Measurements from ENCODE around the gene KRT73. TPM values are rescaled to one million over a fixed set of nuclear protein-coding genes. Genes with fewer than 3 reads are reported as not detected.

Gene KRT73
- total and polyA plus RNA-seq, 3 experiments from 2014 or later, result 0.13 to 0.24 TPM; not detected in 1

- Histone ChIP-seq H3K9me3 (ENCODE audit: low read length) (no peaks in the 10 kb centered on the region), H3K4me3 (ENCODE audit: low read length) (no peak overlapping the region), H3K36me3 (ENCODE audit: insufficient read depth, low read length) (no peaks in the 10 kb centered on the region), H3K27me3 (ENCODE audit: insufficient read depth, low read length, poor library complexity, severe bottlenecking) (no peaks in the 10 kb centered on the region), H3K4me1 (ENCODE audit: insufficient read depth, low read length) (peaks cover 71% of the 10 kb centered on the region), H3K27ac (ENCODE audit: low read depth, low read length) (no peak overlapping the region)
- Mint-ChIP-seq H3K27me3 (peaks cover 4 to 30% of the 10 kb centered on the region in 2 donors), H3K36me3 (peaks cover 0 to 5% (median 0%) of the 10 kb centered on the region in 3 donors), H3K4me1 (peaks cover 28 to 44% (median 43%) of the 10 kb centered on the region in 3 donors), H3K9me3 (no peaks in the 10 kb centered on the region), H3K27ac (peak overlapping the region in 3 of 8 donors; percentile 17 to 74 (median 73)), H3K4me3 (no peak overlapping the region)
- ChIA-PET CTCF (no interaction called here), POLR2A (no interaction called here)
- DNase-seq, result no peak
These were observed 1.5 kb downstream of the KRT73 start for GRCh38 chr12:52616680-52617402.

- Histone ChIP-seq H3K4me1 (ENCODE audit: insufficient read depth, low read length) (peaks cover 75% of the 10 kb centered on the region), H3K27ac (ENCODE audit: low read depth, low read length) (no peak overlapping the region)
- POLR2A ChIA-PET, result no interaction called here
These were observed 2.4 kb downstream of the KRT73 start for GRCh38 chr12:52615912-52616311.

GRCh38 chr12:52615208-52615868 is 3.0 kb downstream of the KRT73 start:
- Mint-ChIP-seq H3K27ac (peak overlapping the region; percentile 2 to 96 (median 64)), H3K36me3 (no peaks in the 10 kb centered on the region), H3K4me1 (peaks cover 39 to 58% (median 56%) of the 10 kb centered on the region in 3 donors), H3K4me3 (peak overlapping the region in 2 of 7 donors; percentile 37 to 43), H3K9me3 (no peaks in the 10 kb centered on the region), H3K27me3 (peaks cover 3 to 23% of the 10 kb centered on the region in 2 donors)
- H3K27ac ChIP-seq (ENCODE audit: low read depth, low read length), result no peak overlapping the region
- no peaks in the 10 kb centered on the region for H3K27me3 ChIP-seq (ENCODE audit: insufficient read depth, low read length, poor library complexity, severe bottlenecking)
- ChIA-PET CTCF (no interaction called here), POLR2A (no interaction called here)
- no peaks in the 10 kb centered on the region for H3K36me3 ChIP-seq (ENCODE audit: insufficient read depth, low read length)
- H3K4me3 ChIP-seq (ENCODE audit: low read length), result peak overlapping the region; percentile 4
- peaks cover 76% of the 10 kb centered on the region for H3K4me1 ChIP-seq (ENCODE audit: insufficient read depth, low read length)
- DNase-seq, result peak in 1 of 5 donors; percentile 53
- H3K9me3 ChIP-seq (ENCODE audit: low read length), result no peaks in the 10 kb centered on the region

More at GRCh38 chr12:52615912-52616311, 2.4 kb downstream of the KRT73 start:
- no peak overlapping the region for H3K4me3 Mint-ChIP-seq
- no peaks in the 10 kb centered on the region for H3K9me3 Mint-ChIP-seq
- H3K4me1 Mint-ChIP-seq, result peaks cover 34 to 52% (median 50%) of the 10 kb centered on the region in 3 donors
- CTCF ChIA-PET, result no interaction called here
- Histone ChIP-seq H3K9me3 (ENCODE audit: low read length) (no peaks in the 10 kb centered on the region), H3K36me3 (ENCODE audit: insufficient read depth, low read length) (no peaks in the 10 kb centered on the region), H3K27me3 (ENCODE audit: insufficient read depth, low read length, poor library complexity, severe bottlenecking) (no peaks in the 10 kb centered on the region), H3K4me3 (ENCODE audit: low read length) (peak overlapping the region; percentile 4)
- DNase-seq, result no peak
- peak overlapping the region in 3 of 8 donors; percentile 48 to 84 (median 83) for H3K27ac Mint-ChIP-seq
- H3K36me3 Mint-ChIP-seq, result peaks cover 0 to 4% (median 0%) of the 10 kb centered on the region in 3 donors
- peaks cover 4 to 27% of the 10 kb centered on the region in 2 donors for H3K27me3 Mint-ChIP-seq

GRCh38 chr12:52614381-52615207 is 3.8 kb downstream of the KRT73 start:
- Histone ChIP-seq H3K4me1 (ENCODE audit: insufficient read depth, low read length) (peaks cover 82% of the 10 kb centered on the region), H3K4me3 (ENCODE audit: low read length) (no peak overlapping the region), H3K9me3 (ENCODE audit: low read length) (no peaks in the 10 kb centered on the region), H3K27me3 (ENCODE audit: insufficient read depth, low read length, poor library complexity, severe bottlenecking) (no peaks in the 10 kb centered on the region), H3K27ac (ENCODE audit: low read depth, low read length) (no peak overlapping the region), H3K36me3 (ENCODE audit: insufficient read depth, low read length) (no peaks in the 10 kb centered on the region)
- H3K27ac Mint-ChIP-seq, result peak overlapping the region in 7 of 8 donors; percentile 34 to 96 (median 72)
- H3K27me3 Mint-ChIP-seq, result peaks cover 3 to 22% of the 10 kb centered on the region in 2 donors
- no peak for DNase-seq
- ChIA-PET POLR2A (no interaction called here), CTCF (interaction anchor here (0.6 kb wide), 1 partner anchor 953 kb away, joined by 3 read pairs; no protein-coding TSS in a partner anchor)
- no peaks in the 10 kb centered on the region for H3K9me3 Mint-ChIP-seq
- H3K4me1 Mint-ChIP-seq, result peaks cover 44 to 66% (median 63%) of the 10 kb centered on the region in 3 donors
- peak overlapping the region in 1 of 7 donors; percentile 7 for H3K4me3 Mint-ChIP-seq
- H3K36me3 Mint-ChIP-seq, result no peaks in the 10 kb centered on the region

- Histone ChIP-seq H3K27ac (ENCODE audit: low read depth, low read length) (no peak overlapping the region), H3K27me3 (ENCODE audit: insufficient read depth, low read length, poor library complexity, severe bottlenecking) (no peaks in the 10 kb centered on the region), H3K4me3 (ENCODE audit: low read length) (no peak overlapping the region), H3K36me3 (ENCODE audit: insufficient read depth, low read length) (no peaks in the 10 kb centered on the region), H3K4me1 (ENCODE audit: insufficient read depth, low read length) (peaks cover 93% of the 10 kb centered on the region), H3K9me3 (ENCODE audit: low read length) (no peaks in the 10 kb centered on the region)
- ChIA-PET POLR2A (no interaction called here), CTCF (no interaction called here)
- no peak for DNase-seq
- Mint-ChIP-seq H3K9me3 (no peaks in the 10 kb centered on the region), H3K36me3 (peaks cover 0 to 2% (median 0%) of the 10 kb centered on the region in 3 donors), H3K27me3 (peaks cover 3 to 15% of the 10 kb centered on the region in 2 donors), H3K27ac (peak overlapping the region in 5 of 8 donors; percentile 29 to 75 (median 64)), H3K4me1 (peaks cover 53 to 76% (median 74%) of the 10 kb centered on the region in 3 donors), H3K4me3 (no peak overlapping the region)
These were observed 4.9 kb downstream of the KRT73 start for GRCh38 chr12:52613384-52614030.

GRCh38 chr12:52612431-52613383 is 5.7 kb downstream of the KRT73 start:
- POLR2A ChIA-PET, result no interaction called here
- no peaks in the 10 kb centered on the region for H3K27me3 ChIP-seq (ENCODE audit: insufficient read depth, low read length, poor library complexity, severe bottlenecking)
- peaks cover 56 to 82% (median 82%) of the 10 kb centered on the region in 3 donors for H3K4me1 Mint-ChIP-seq
- no peak overlapping the region for H3K4me3 ChIP-seq (ENCODE audit: low read length)
- peak in 1 of 5 donors; percentile 28 for DNase-seq
- H3K9me3 Mint-ChIP-seq, result no peaks in the 10 kb centered on the region
- no peak overlapping the region for H3K27ac ChIP-seq (ENCODE audit: low read depth, low read length)
- peaks cover 0 to 2% (median 0%) of the 10 kb centered on the region in 3 donors for H3K36me3 Mint-ChIP-seq
- CTCF ChIA-PET, result interaction anchor here (1.6 kb wide), 1 partner anchor 258 kb away, joined by 5 read pairs; no protein-coding TSS in a partner anchor
- H3K4me3 Mint-ChIP-seq, result peak overlapping the region in 2 of 7 donors; percentile 4 to 20
- peak overlapping the region in 7 of 8 donors; percentile 23 to 82 (median 66) for H3K27ac Mint-ChIP-seq
- peaks cover 98% of the 10 kb centered on the region for H3K4me1 ChIP-seq (ENCODE audit: insufficient read depth, low read length)
- H3K36me3 ChIP-seq (ENCODE audit: insufficient read depth, low read length), result no peaks in the 10 kb centered on the region
- no peaks in the 10 kb centered on the region for H3K9me3 ChIP-seq (ENCODE audit: low read length)
- peaks cover 2 to 15% of the 10 kb centered on the region in 2 donors for H3K27me3 Mint-ChIP-seq

Data from CD8-positive, alpha-beta memory T cell (primary cell).